ENCODE results near the gene EID3.

The EID3 gene

GRCh38 chr12:104347374-104348075 lies 44.0 kb downstream of the EID3 start:
- H3K36me3 ChIP-seq (ENCODE audit: control insufficient read depth in 5 of 5, insufficient read depth in 5 of 5, low read length in 5 of 5): peaks cover 30 to 72% (median 46%) of the 10 kb centered on the region in 5 donors
- no peak overlapping the region for H3K27ac ChIP-seq (ENCODE audit: low read depth, low read length)
- H3K9me3 ChIP-seq (ENCODE audit: control insufficient read depth in 5 of 5, low read length in 5 of 5): no peaks in the 10 kb centered on the region
- H3K9ac ChIP-seq (ENCODE audit: low read length in 5 of 5): no peak overlapping the region
- no peak overlapping the region for H3K4me3 ChIP-seq (ENCODE audit: low read depth in 1 of 5, low read length in 5 of 5)
- H3K27me3 ChIP-seq (ENCODE audit: control insufficient read depth in 5 of 5, insufficient read depth in 4 of 5, low read length in 5 of 5): no peaks in the 10 kb centered on the region
- peaks cover 0 to 18% (median 0%) of the 10 kb centered on the region in 5 donors for H3K4me1 ChIP-seq (ENCODE audit: control insufficient read depth in 5 of 5, insufficient read depth in 5 of 5, low read length in 5 of 5)

- Histone ChIP-seq H3K27ac (ENCODE audit: low read depth, low read length) (no peak overlapping the region), H3K9ac (ENCODE audit: low read length in 5 of 5) (no peak overlapping the region), H3K4me1 (ENCODE audit: control insufficient read depth in 5 of 5, insufficient read depth in 5 of 5, low read length in 5 of 5) (peaks cover 0 to 18% (median 0%) of the 10 kb centered on the region in 5 donors), H3K4me3 (ENCODE audit: low read depth in 1 of 5, low read length in 5 of 5) (no peak overlapping the region), H3K27me3 (ENCODE audit: control insufficient read depth in 5 of 5, insufficient read depth in 4 of 5, low read length in 5 of 5) (no peaks in the 10 kb centered on the region), H3K9me3 (ENCODE audit: control insufficient read depth in 5 of 5, low read length in 5 of 5) (no peaks in the 10 kb centered on the region), H3K36me3 (ENCODE audit: control insufficient read depth in 5 of 5, insufficient read depth in 5 of 5, low read length in 5 of 5) (peaks cover 30 to 62% (median 37%) of the 10 kb centered on the region in 5 donors)
These were observed 44.9 kb downstream of the EID3 start for GRCh38 chr12:104348283-104348993.

GRCh38 chr12:104348994-104349494 lies 45.5 kb downstream of the EID3 start:
- Histone ChIP-seq H3K36me3 (ENCODE audit: control insufficient read depth in 5 of 5, insufficient read depth in 5 of 5, low read length in 5 of 5) (peaks cover 30 to 62% (median 37%) of the 10 kb centered on the region in 5 donors), H3K9ac (ENCODE audit: low read length in 5 of 5) (no peak overlapping the region), H3K27ac (ENCODE audit: low read depth, low read length) (no peak overlapping the region), H3K27me3 (ENCODE audit: control insufficient read depth in 5 of 5, insufficient read depth in 4 of 5, low read length in 5 of 5) (no peaks in the 10 kb centered on the region), H3K4me3 (ENCODE audit: low read depth in 1 of 5, low read length in 5 of 5) (no peak overlapping the region), H3K9me3 (ENCODE audit: control insufficient read depth in 5 of 5, low read length in 5 of 5) (no peaks in the 10 kb centered on the region), H3K4me1 (ENCODE audit: control insufficient read depth in 5 of 5, insufficient read depth in 5 of 5, low read length in 5 of 5) (peaks cover 0 to 18% (median 0%) of the 10 kb centered on the region in 5 donors)

GRCh38 chr12:104350211-104351056 lies 46.9 kb downstream of the EID3 start:
- H3K9me3 ChIP-seq (ENCODE audit: control insufficient read depth in 5 of 5, low read length in 5 of 5): no peaks in the 10 kb centered on the region
- H3K27ac ChIP-seq (ENCODE audit: low read depth, low read length): no peak overlapping the region
- H3K4me1 ChIP-seq (ENCODE audit: control insufficient read depth in 5 of 5, insufficient read depth in 5 of 5, low read length in 5 of 5): peaks cover 0 to 7% (median 1%) of the 10 kb centered on the region in 5 donors
- peaks cover 24 to 64% (median 37%) of the 10 kb centered on the region in 5 donors for H3K36me3 ChIP-seq (ENCODE audit: control insufficient read depth in 5 of 5, insufficient read depth in 5 of 5, low read length in 5 of 5)
- H3K4me3 ChIP-seq (ENCODE audit: low read depth in 1 of 5, low read length in 5 of 5): no peak overlapping the region
- H3K27me3 ChIP-seq (ENCODE audit: control insufficient read depth in 5 of 5, insufficient read depth in 4 of 5, low read length in 5 of 5): no peaks in the 10 kb centered on the region
- H3K9ac ChIP-seq (ENCODE audit: low read length in 5 of 5): no peak overlapping the region

GRCh38 chr12:104351057-104351983 lies 47.8 kb downstream of the EID3 start:
- H3K36me3 ChIP-seq (ENCODE audit: control insufficient read depth in 5 of 5, insufficient read depth in 5 of 5, low read length in 5 of 5): peaks cover 23 to 60% (median 35%) of the 10 kb centered on the region in 5 donors
- H3K9me3 ChIP-seq (ENCODE audit: control insufficient read depth in 5 of 5, low read length in 5 of 5): no peaks in the 10 kb centered on the region
- H3K4me1 ChIP-seq (ENCODE audit: control insufficient read depth in 5 of 5, insufficient read depth in 5 of 5, low read length in 5 of 5): peaks cover 0 to 5% (median 0%) of the 10 kb centered on the region in 5 donors
- H3K27ac ChIP-seq (ENCODE audit: low read depth, low read length): no peak overlapping the region
- no peak overlapping the region for H3K4me3 ChIP-seq (ENCODE audit: low read depth in 1 of 5, low read length in 5 of 5)
- H3K27me3 ChIP-seq (ENCODE audit: control insufficient read depth in 5 of 5, insufficient read depth in 4 of 5, low read length in 5 of 5): no peaks in the 10 kb centered on the region
- no peak overlapping the region for H3K9ac ChIP-seq (ENCODE audit: low read length in 5 of 5)

GRCh38 chr12:104352106-104352713 lies 48.7 kb downstream of the EID3 start:
- H3K27me3 ChIP-seq (ENCODE audit: control insufficient read depth in 5 of 5, insufficient read depth in 4 of 5, low read length in 5 of 5): no peaks in the 10 kb centered on the region
- no peak overlapping the region for H3K4me3 ChIP-seq (ENCODE audit: low read depth in 1 of 5, low read length in 5 of 5)
- H3K9ac ChIP-seq (ENCODE audit: low read length in 5 of 5): no peak overlapping the region
- no peak overlapping the region for H3K27ac ChIP-seq (ENCODE audit: low read depth, low read length)
- H3K4me1 ChIP-seq (ENCODE audit: control insufficient read depth in 5 of 5, insufficient read depth in 5 of 5, low read length in 5 of 5): peaks cover 0 to 5% (median 0%) of the 10 kb centered on the region in 5 donors
- no peaks in the 10 kb centered on the region for H3K9me3 ChIP-seq (ENCODE audit: control insufficient read depth in 5 of 5, low read length in 5 of 5)
- H3K36me3 ChIP-seq (ENCODE audit: control insufficient read depth in 5 of 5, insufficient read depth in 5 of 5, low read length in 5 of 5): peaks cover 20 to 58% (median 34%) of the 10 kb centered on the region in 5 donors

- H3K36me3 ChIP-seq (ENCODE audit: control insufficient read depth in 5 of 5, insufficient read depth in 5 of 5, low read length in 5 of 5): peaks cover 18 to 48% (median 23%) of the 10 kb centered on the region in 5 donors
- H3K4me3 ChIP-seq (ENCODE audit: low read depth in 1 of 5, low read length in 5 of 5): no peak overlapping the region
- no peaks in the 10 kb centered on the region for H3K27me3 ChIP-seq (ENCODE audit: control insufficient read depth in 5 of 5, insufficient read depth in 4 of 5, low read length in 5 of 5)
- H3K27ac ChIP-seq (ENCODE audit: low read depth, low read length): no peak overlapping the region
- no peak overlapping the region for H3K9ac ChIP-seq (ENCODE audit: low read length in 5 of 5)
- H3K4me1 ChIP-seq (ENCODE audit: control insufficient read depth in 5 of 5, insufficient read depth in 5 of 5, low read length in 5 of 5): peaks cover 0 to 5% (median 0%) of the 10 kb centered on the region in 5 donors
- no peaks in the 10 kb centered on the region for H3K9me3 ChIP-seq (ENCODE audit: control insufficient read depth in 5 of 5, low read length in 5 of 5)
These were observed 49.8 kb downstream of the EID3 start for GRCh38 chr12:104353012-104353981.

GRCh38 chr12:104354167-104354867 lies 50.8 kb downstream of the EID3 start:
- no peaks in the 10 kb centered on the region for H3K27me3 ChIP-seq (ENCODE audit: control insufficient read depth in 5 of 5, insufficient read depth in 4 of 5, low read length in 5 of 5)
- H3K4me3 ChIP-seq (ENCODE audit: low read depth in 1 of 5, low read length in 5 of 5): no peak overlapping the region
- H3K36me3 ChIP-seq (ENCODE audit: control insufficient read depth in 5 of 5, insufficient read depth in 5 of 5, low read length in 5 of 5): peaks cover 11 to 37% (median 14%) of the 10 kb centered on the region in 5 donors

More at GRCh38 chr12:104354167-104354867, 50.8 kb downstream of the EID3 start:
- peaks cover 0 to 5% (median 0%) of the 10 kb centered on the region in 5 donors for H3K4me1 ChIP-seq (ENCODE audit: control insufficient read depth in 5 of 5, insufficient read depth in 5 of 5, low read length in 5 of 5)
- H3K9ac ChIP-seq (ENCODE audit: low read length in 5 of 5): no peak overlapping the region
- no peak overlapping the region for H3K27ac ChIP-seq (ENCODE audit: low read depth, low read length)
- H3K9me3 ChIP-seq (ENCODE audit: control insufficient read depth in 5 of 5, low read length in 5 of 5): no peaks in the 10 kb centered on the region

Measured in subcutaneous abdominal adipose tissue (tissue), 5 donors.